Measurements from ENCODE around the gene CFLAR. TPM values are rescaled to one million over a fixed set of nuclear protein-coding genes. Genes with fewer than 3 reads are reported as not detected.
"Not testable (repeated sequence)": the region's sequence is repeated elsewhere in the genome, so short reads cannot be mapped to it uniquely, and the experiment has no call there.

CFLAR gene
- total RNA-seq, 2 donors from 2014 or later: 92.4 to 141 TPM

DNA sequence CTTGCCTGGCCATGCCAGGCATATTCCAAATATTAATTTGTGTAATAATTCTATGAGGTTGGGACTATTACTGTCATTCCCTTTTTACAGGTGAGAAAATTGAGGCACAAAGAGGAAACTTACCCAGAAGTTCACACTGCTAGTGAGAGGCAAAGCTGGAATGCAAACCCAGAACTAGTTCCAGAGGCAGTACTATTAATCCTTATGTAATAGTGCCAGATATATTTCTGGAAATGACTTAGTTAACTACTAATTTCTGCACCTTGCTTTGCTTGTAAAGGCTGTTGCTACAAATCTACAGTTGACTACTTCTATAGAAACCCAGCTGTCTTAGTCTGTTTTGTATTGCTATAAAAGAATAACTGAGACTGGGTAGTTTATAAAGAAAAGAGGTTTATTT lies 5.3 kb upstream of the CFLAR start:
- Histone ChIP-seq H3K27ac (no peak overlapping the region), H3K36me3 (no peaks in the 10 kb centered on the region), H3K4me1 (replicated peaks) (no peaks in the 10 kb centered on the region), H3K27me3 (replicated peaks; ENCODE audit: insufficient read depth) (no peaks in the 10 kb centered on the region), H3K9me3 (no peaks in the 10 kb centered on the region), H3K4me3 (no peak overlapping the region)
- no peak for TF ChIP-seq POLR2AphosphoS5 (IDR thresholded peaks at IDR 0.05)
- no peak for TF ChIP-seq POLR2A (IDR thresholded peaks at IDR 0.05)
- no peak for TF ChIP-seq CTCF (IDR thresholded peaks at IDR 0.05)
- DNase-seq (ENCODE audit: low spot score): no peak
- intact Hi-C loops (cut with DNase I): no loop called here

- TF ChIP-seq POLR2A (IDR thresholded peaks at IDR 0.05) (no peak), POLR2AphosphoS5 (IDR thresholded peaks at IDR 0.05) (no peak), CTCF (IDR thresholded peaks at IDR 0.05) (no peak)
- 92% methylated on average over 3 of the region's 3 CpGs for WGBS
- Histone ChIP-seq H3K27ac (no peak overlapping the region), H3K36me3 (no peaks in the 10 kb centered on the region), H3K9me3 (no peaks in the 10 kb centered on the region), H3K27me3 (replicated peaks; ENCODE audit: insufficient read depth) (no peaks in the 10 kb centered on the region), H3K4me3 (no peak overlapping the region), H3K4me1 (replicated peaks) (no peaks in the 10 kb centered on the region)
- no peak for DNase-seq (ENCODE audit: low spot score)
- intact Hi-C loops (cut with DNase I): no loop called here
These were observed 4.9 kb upstream of the CFLAR start for GRCh38 chr2:201111096-201111495.

- Histone ChIP-seq H3K27me3 (replicated peaks; ENCODE audit: insufficient read depth) (no peaks in the 10 kb centered on the region), H3K4me3 (no peak overlapping the region), H3K4me1 (replicated peaks) (no peaks in the 10 kb centered on the region), H3K27ac (no peak overlapping the region), H3K36me3 (no peaks in the 10 kb centered on the region), H3K9me3 (no peaks in the 10 kb centered on the region)
- 77% methylated on average over 4 of the region's 4 CpGs for WGBS
- TF ChIP-seq POLR2A (IDR thresholded peaks at IDR 0.05) (no peak), POLR2AphosphoS5 (IDR thresholded peaks at IDR 0.05) (no peak), CTCF (IDR thresholded peaks at IDR 0.05) (no peak)
- no peak for DNase-seq (ENCODE audit: low spot score)
- intact Hi-C loops (cut with DNase I): no loop called here
These were observed 1.6 kb upstream of the CFLAR start for GRCh38 chr2:201114350-201114749.

DNA sequence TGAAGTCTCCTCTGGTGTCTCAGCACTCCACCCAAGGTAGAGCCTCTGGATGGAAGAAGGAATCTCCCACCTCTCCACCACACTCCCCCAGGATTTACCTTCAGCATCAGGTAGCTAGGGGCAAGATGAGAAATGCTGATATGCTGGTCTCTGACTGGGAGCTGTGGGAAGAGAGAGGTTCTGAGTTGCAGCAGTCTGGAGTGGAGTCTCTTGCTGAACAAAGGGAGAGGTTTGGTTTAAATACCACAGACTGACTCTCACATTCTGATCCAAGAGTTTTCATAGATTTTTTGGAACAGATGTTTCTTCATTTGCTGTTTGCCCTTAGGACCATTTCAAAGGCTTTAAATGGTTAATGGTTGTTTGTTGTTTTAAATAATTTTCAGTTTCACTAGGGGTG lies 1.1 kb upstream of the CFLAR start:
- no peak for DNase-seq (ENCODE audit: low spot score)
- Histone ChIP-seq H3K4me1 (replicated peaks) (no peaks in the 10 kb centered on the region), H3K4me3 (no peak overlapping the region), H3K9me3 (no peaks in the 10 kb centered on the region), H3K27me3 (replicated peaks; ENCODE audit: insufficient read depth) (no peaks in the 10 kb centered on the region), H3K27ac (no peak overlapping the region), H3K36me3 (no peaks in the 10 kb centered on the region)
- intact Hi-C loops (cut with DNase I): loop anchor here (5.0 kb wide), 1 partner anchor 42 kb away; no protein-coding TSS in a partner anchor
- TF ChIP-seq POLR2AphosphoS5 (IDR thresholded peaks at IDR 0.05) (no peak), POLR2A (IDR thresholded peaks at IDR 0.05) (no peak), CTCF (IDR thresholded peaks at IDR 0.05) (no peak)

GRCh38 chr2:201116959-201117734 lies 1.2 kb downstream of the CFLAR start:
- 3% methylated on average over 22 of the region's 22 CpGs for WGBS
- DNase-seq (ENCODE audit: low spot score): peak; percentile 67
- Histone ChIP-seq H3K27me3 (replicated peaks; ENCODE audit: insufficient read depth) (no peaks in the 10 kb centered on the region), H3K9me3 (no peaks in the 10 kb centered on the region), H3K4me1 (replicated peaks) (no peaks in the 10 kb centered on the region), H3K36me3 (no peaks in the 10 kb centered on the region), H3K4me3 (peak overlapping the region; percentile 90 to 95), H3K27ac (peak overlapping the region; percentile 99)
- peak in 1 of 4 experiments; percentile 34 for TF ChIP-seq CTCF (IDR thresholded peaks at IDR 0.05)
- peak; percentile 25 for TF ChIP-seq POLR2A (IDR thresholded peaks at IDR 0.05)
- no peak for TF ChIP-seq POLR2AphosphoS5 (IDR thresholded peaks at IDR 0.05)
- intact Hi-C loops (cut with DNase I): loop anchor here (5.0 kb wide), 1 partner anchor 40 kb away; no protein-coding TSS in a partner anchor

DNA sequence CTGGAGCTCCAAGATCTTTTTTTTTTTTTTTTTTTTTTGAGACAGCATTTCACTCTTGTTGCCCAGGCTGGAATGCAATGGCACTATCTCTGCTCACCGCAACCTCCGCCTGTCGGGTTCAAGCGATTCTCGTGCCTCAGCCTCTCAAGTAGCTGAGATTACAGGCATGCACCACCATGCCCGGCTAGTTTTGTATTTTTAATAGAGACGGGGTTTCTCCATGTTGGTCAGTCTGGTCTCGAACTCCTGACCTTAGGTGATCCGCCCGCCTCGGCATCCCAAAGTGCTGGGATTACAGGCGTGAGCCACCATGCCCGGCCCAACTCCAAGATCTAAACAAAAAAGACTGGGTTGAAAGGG lies 1.8 kb downstream of the CFLAR start:
- H3K27ac ChIP-seq: peak overlapping the region; percentile 99
- 14% methylated on average over 13 of the region's 13 CpGs for WGBS
- intact Hi-C loops (cut with DNase I): loop anchor here (5.0 kb wide), 1 partner anchor 40 kb away; no protein-coding TSS in a partner anchor
- peak overlapping the region; percentile 90 to 95 for H3K4me3 ChIP-seq
- not testable (repeated sequence) for H3K9me3 ChIP-seq; DNase-seq (ENCODE audit: low spot score); H3K4me1 ChIP-seq (replicated peaks); H3K27me3 ChIP-seq (replicated peaks; ENCODE audit: insufficient read depth); H3K36me3 ChIP-seq

Measured in prostate gland (tissue), 2 donors.